ENCODE results near the gene MRPL47. TPM values are rescaled to one million over a fixed set of nuclear protein-coding genes. Genes with fewer than 3 reads are reported as not detected.

Gene MRPL47
- total RNA-seq, 1 donor from 2014 or later, result 44.3 TPM

- H3K27me3 Mint-ChIP-seq, result no peaks in the 10 kb centered on the region
- H3K36me3 Mint-ChIP-seq (ENCODE audit: insufficient read depth), result peaks cover 40% of the 10 kb centered on the region
- no peaks in the 10 kb centered on the region for H3K4me1 Mint-ChIP-seq (ENCODE audit: low read depth)
- TF ChIP-seq CTCF (IDR thresholded peaks at IDR 0.05; ENCODE audit: unreplicated experiment), result no peak
- H3K27ac Mint-ChIP-seq, result no peak overlapping the region
- no peaks in the 10 kb centered on the region for H3K9me3 Mint-ChIP-seq (ENCODE audit: low read depth)
- no peak overlapping the region for H3K4me3 Mint-ChIP-seq (ENCODE audit: low read depth)
- no peak for DNase-seq (ENCODE audit: low spot score, unreplicated experiment)
These were observed 17.6 kb upstream of the MRPL47 start for GRCh38 chr3:179622023-179622422.

- no peak overlapping the region for H3K4me3 Mint-ChIP-seq (ENCODE audit: low read depth)
- H3K36me3 Mint-ChIP-seq (ENCODE audit: insufficient read depth), result peaks cover 25% of the 10 kb centered on the region
- H3K4me1 Mint-ChIP-seq (ENCODE audit: low read depth), result no peaks in the 10 kb centered on the region
- TF ChIP-seq CTCF (IDR thresholded peaks at IDR 0.05; ENCODE audit: unreplicated experiment), result no peak
- no peaks in the 10 kb centered on the region for H3K27me3 Mint-ChIP-seq
- H3K9me3 Mint-ChIP-seq (ENCODE audit: low read depth), result no peaks in the 10 kb centered on the region
- no peak overlapping the region for H3K27ac Mint-ChIP-seq
- no peak for DNase-seq (ENCODE audit: low spot score, unreplicated experiment)
These were observed 11.2 kb upstream of the MRPL47 start for GRCh38 chr3:179615458-179616173.

GRCh38 chr3:179613807-179614206, 9.4 kb upstream of the MRPL47 start:
- H3K27me3 Mint-ChIP-seq, result no peaks in the 10 kb centered on the region
- H3K4me1 Mint-ChIP-seq (ENCODE audit: low read depth), result no peaks in the 10 kb centered on the region
- peaks cover 13% of the 10 kb centered on the region for H3K36me3 Mint-ChIP-seq (ENCODE audit: insufficient read depth)
- H3K27ac Mint-ChIP-seq, result peak overlapping the region; percentile 7
- DNase-seq (ENCODE audit: low spot score, unreplicated experiment), result no peak
- TF ChIP-seq CTCF (IDR thresholded peaks at IDR 0.05; ENCODE audit: unreplicated experiment), result no peak
- H3K4me3 Mint-ChIP-seq (ENCODE audit: low read depth), result no peak overlapping the region
- no peaks in the 10 kb centered on the region for H3K9me3 Mint-ChIP-seq (ENCODE audit: low read depth)

- no peaks in the 10 kb centered on the region for H3K27me3 Mint-ChIP-seq
- no peak for TF ChIP-seq CTCF (IDR thresholded peaks at IDR 0.05; ENCODE audit: unreplicated experiment)
- no peak overlapping the region for H3K4me3 Mint-ChIP-seq (ENCODE audit: low read depth)
- H3K9me3 Mint-ChIP-seq (ENCODE audit: low read depth), result no peaks in the 10 kb centered on the region
- DNase-seq (ENCODE audit: low spot score, unreplicated experiment), result no peak
- peaks cover 3% of the 10 kb centered on the region for H3K4me1 Mint-ChIP-seq (ENCODE audit: low read depth)
- no peak overlapping the region for H3K27ac Mint-ChIP-seq
- peaks cover 3% of the 10 kb centered on the region for H3K36me3 Mint-ChIP-seq (ENCODE audit: insufficient read depth)
These were observed 5.6 kb upstream of the MRPL47 start for GRCh38 chr3:179610066-179610465.

GRCh38 chr3:179608931-179609720, 4.7 kb upstream of the MRPL47 start:
- no peak for TF ChIP-seq CTCF (IDR thresholded peaks at IDR 0.05; ENCODE audit: unreplicated experiment)
- H3K36me3 Mint-ChIP-seq (ENCODE audit: insufficient read depth), result peaks cover 3% of the 10 kb centered on the region
- no peaks in the 10 kb centered on the region for H3K27me3 Mint-ChIP-seq
- H3K4me1 Mint-ChIP-seq (ENCODE audit: low read depth), result peaks cover 6% of the 10 kb centered on the region
- no peak overlapping the region for H3K4me3 Mint-ChIP-seq (ENCODE audit: low read depth)
- no peaks in the 10 kb centered on the region for H3K9me3 Mint-ChIP-seq (ENCODE audit: low read depth)
- H3K27ac Mint-ChIP-seq, result no peak overlapping the region
- DNase-seq (ENCODE audit: low spot score, unreplicated experiment), result no peak

Measured in progenitor cell of endocrine pancreas (in vitro differentiated cells).